ENCODE data around the gene EOLA1.

DNA sequence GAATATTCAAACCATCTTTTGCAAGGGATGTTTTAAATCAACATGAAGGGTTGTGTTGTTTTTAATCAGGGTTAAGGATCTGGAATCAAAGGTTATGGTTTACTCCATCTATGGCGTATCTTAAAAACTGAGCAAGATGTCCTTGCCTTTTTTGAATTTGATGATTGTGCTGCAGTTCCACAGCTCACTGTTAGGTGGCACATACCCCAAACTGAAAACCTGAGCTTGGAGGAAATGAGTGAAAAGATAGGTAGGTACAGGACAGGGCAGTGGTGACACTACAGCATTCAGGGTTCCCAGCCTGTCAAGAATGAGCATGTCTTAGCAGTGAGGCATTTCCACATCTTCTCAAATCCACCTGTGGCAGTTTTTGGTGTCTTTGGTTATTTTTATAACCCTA is 13.1 kb upstream of the EOLA1 start:
- TF ChIP-seq, protein P1, sequence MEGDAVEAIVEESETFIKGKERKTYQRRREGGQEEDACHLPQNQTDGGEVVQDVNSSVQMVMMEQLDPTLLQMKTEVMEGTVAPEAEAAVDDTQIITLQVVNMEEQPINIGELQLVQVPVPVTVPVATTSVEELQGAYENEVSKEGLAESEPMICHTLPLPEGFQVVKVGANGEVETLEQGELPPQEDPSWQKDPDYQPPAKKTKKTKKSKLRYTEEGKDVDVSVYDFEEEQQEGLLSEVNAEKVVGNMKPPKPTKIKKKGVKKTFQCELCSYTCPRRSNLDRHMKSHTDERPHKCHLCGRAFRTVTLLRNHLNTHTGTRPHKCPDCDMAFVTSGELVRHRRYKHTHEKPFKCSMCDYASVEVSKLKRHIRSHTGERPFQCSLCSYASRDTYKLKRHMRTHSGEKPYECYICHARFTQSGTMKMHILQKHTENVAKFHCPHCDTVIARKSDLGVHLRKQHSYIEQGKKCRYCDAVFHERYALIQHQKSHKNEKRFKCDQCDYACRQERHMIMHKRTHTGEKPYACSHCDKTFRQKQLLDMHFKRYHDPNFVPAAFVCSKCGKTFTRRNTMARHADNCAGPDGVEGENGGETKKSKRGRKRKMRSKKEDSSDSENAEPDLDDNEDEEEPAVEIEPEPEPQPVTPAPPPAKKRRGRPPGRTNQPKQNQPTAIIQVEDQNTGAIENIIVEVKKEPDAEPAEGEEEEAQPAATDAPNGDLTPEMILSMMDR (conservative IDR thresholded peaks at IDR 0.05; ENCODE audit: low read depth, low read length), result peak; percentile 50
- TF ChIP-seq POLR2A (IDR thresholded peaks at IDR 0.05; ENCODE audit: low read depth, low read length) (no peak), RAD21 (IDR thresholded peaks at IDR 0.05; ENCODE audit: low read length) (peak; percentile 30), SMC3 (IDR thresholded peaks at IDR 0.05; ENCODE audit: low read depth, low read length) (peak; percentile 30; the same call in 1 of the 2 replicates)
